Activated CD4-positive, alpha-beta T cell treated with anti-CD3 and anti-CD28 coated beads, Interleukin-2, Interleukin-4, amounts not matched to agents 100 ng/mL and 50 ng/mL, durations not matched to agents 16 hours and 8 hours (primary cell): Measurements from ENCODE around the gene UCHL3.
A peak's percentile ranks its signal among the peaks of the same experiment; 100 is the strongest.

Experiments
- DNase-seq: peaks from one replicate; pipeline ENCODE4 v3.0.0-alpha.2; 2020; ENCODE audit warnings: low spot score

The UCHL3 gene

GRCh38 chr13:75633285-75633684 lies 83.7 kb downstream of the UCHL3 start:
- DNase-seq: no peak

GRCh38 chr13:75635101-75635827 lies 85.7 kb downstream of the UCHL3 start:
- DNase-seq: no peak

GRCh38 chr13:75635828-75636435 lies 86.3 kb downstream of the UCHL3 start, which contains the start of gene LMO7:
LMO7 (plus strand) TSS chr13:75636330; CDS start chr13:75636658, 328 bp downstream.
- peak; percentile 10 for DNase-seq

- DNase-seq: peak; percentile 7
These were observed 87.0 kb downstream of the UCHL3 start for GRCh38 chr13:75636436-75637180.

- no peak for DNase-seq
These were observed 87.7 kb downstream of the UCHL3 start for GRCh38 chr13:75637181-75637750.

GRCh38 chr13:75639454-75639853 lies 89.9 kb downstream of the UCHL3 start:
- no peak for DNase-seq

GRCh38 chr13:75641026-75641425 lies 91.4 kb downstream of the UCHL3 start:
- DNase-seq: no peak

- no peak for DNase-seq
These were observed 93.6 kb downstream of the UCHL3 start for GRCh38 chr13:75643182-75643581.

- DNase-seq: no peak
These were observed 94.1 kb downstream of the UCHL3 start for GRCh38 chr13:75643693-75644092.

GRCh38 chr13:75645141-75645540 lies 95.5 kb downstream of the UCHL3 start:
- DNase-seq: no peak

GRCh38 chr13:75647126-75647784 lies 97.7 kb downstream of the UCHL3 start:
- peak; percentile 20 for DNase-seq

- no peak for DNase-seq
These were observed 98.9 kb downstream of the UCHL3 start for GRCh38 chr13:75648446-75648845.

GRCh38 chr13:75651013-75651412 lies 101.4 kb downstream of the UCHL3 start:
- no peak for DNase-seq

- DNase-seq: no peak
These were observed 103.1 kb downstream of the UCHL3 start for GRCh38 chr13:75652726-75653125.
